Measurements from ENCODE around the gene SLC30A4. TPM values are rescaled to one million over a fixed set of nuclear protein-coding genes. Genes with fewer than 3 reads are reported as not detected.

Gene SLC30A4
- polyA plus RNA-seq, 1 of the 3 experiments (the other 2 are of a cell fraction), result 1.9 TPM

DNA sequence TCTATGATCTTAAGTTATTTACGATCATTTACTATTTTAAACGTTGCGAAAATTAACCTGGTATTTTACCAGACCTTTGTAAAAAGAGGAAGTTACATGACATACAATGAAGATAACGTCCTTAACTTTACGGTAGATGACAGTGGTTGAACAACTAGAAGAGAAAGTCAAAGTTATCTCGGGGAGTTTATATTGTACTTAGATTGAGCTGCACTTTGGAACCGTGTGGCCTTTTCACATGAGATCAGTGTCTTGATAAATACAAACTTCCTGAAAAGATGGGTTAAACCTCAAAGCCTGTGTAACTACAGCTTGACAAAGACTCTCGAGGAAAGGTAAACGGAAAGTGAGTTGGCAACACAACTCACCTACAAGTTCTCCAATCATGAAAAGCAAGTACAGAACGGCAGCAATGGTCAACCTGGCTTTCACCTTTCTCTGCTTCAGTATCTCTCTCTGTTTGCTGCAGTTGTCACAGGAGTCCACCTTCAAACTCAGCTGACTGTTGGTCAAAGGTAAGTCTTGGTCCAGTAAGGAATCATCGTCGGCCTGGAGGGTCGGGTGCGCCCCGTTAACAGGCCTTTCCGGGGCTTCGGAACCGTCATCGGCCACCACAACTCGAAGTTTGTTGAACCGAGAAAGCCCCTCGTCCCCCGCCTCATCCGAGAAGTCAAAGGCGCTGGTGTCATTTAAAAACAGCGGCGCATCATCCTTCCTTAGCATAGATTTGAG is 793 bp downstream of the SLC30A4 start:
- TF ChIP-seq PBX3 (IDR thresholded peaks at IDR 0.05) (no peak), GATA2 (CRISPR knock-in tag; IDR thresholded peaks at IDR 0.05) (no peak), RFX5 (IDR thresholded peaks at IDR 0.05; ENCODE audit: low read length) (no peak), TCF12 (IDR thresholded peaks at IDR 0.05) (no peak), YY1 (IDR thresholded peaks at IDR 0.05; ENCODE audit: low read depth) (no peak), NRF1 (IDR thresholded peaks at IDR 0.05; ENCODE audit: low read depth, low read length) (no peak), EP300 (IDR thresholded peaks at IDR 0.05; ENCODE audit: borderline replicate concordance in 1 of 2, low read depth in 1 of 2, low read length in 1 of 2) (no peak)
- TF ChIP-seq, protein P1, sequence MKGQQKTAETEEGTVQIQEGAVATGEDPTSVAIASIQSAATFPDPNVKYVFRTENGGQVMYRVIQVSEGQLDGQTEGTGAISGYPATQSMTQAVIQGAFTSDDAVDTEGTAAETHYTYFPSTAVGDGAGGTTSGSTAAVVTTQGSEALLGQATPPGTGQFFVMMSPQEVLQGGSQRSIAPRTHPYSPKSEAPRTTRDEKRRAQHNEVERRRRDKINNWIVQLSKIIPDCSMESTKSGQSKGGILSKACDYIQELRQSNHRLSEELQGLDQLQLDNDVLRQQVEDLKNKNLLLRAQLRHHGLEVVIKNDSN (IDR thresholded peaks at IDR 0.05; ENCODE audit: borderline replicate concordance, low read depth), result no peak
- H4K20me1 ChIP-seq (ENCODE audit: insufficient read depth), result no peaks in the 10 kb centered on the region
- peaks cover 3% of the 10 kb centered on the region; the same call in 1 of the 2 replicates for H3K79me2 ChIP-seq (ENCODE audit: insufficient read depth)
- H3K27ac ChIP-seq (ENCODE audit: low read depth in 2 of 2, low read length in 1 of 2), result peak overlapping the region in 1 of 2 experiments; percentile 0; a peak in 2 of 4 replicates
- no peaks in the 10 kb centered on the region for H3K9me3 ChIP-seq
- no peaks in the 10 kb centered on the region for H3K27me3 ChIP-seq (ENCODE audit: insufficient read depth)
- H3K4me2 ChIP-seq, result peak overlapping the region; percentile 76
- DNase-seq, result no peak
- H2AFZ ChIP-seq (ENCODE audit: low read depth), result peak overlapping the region; percentile 64
- ChIA-PET CTCF (interaction anchor here (0.7 to 1.7 kb wide), 6 partner anchors 9 to 92 kb away, joined by 3 to 8 read pairs (median 3); no protein-coding TSS in a partner anchor), POLR2A (no interaction called here)
- no peaks in the 10 kb centered on the region for H3K36me3 ChIP-seq (replicated peaks in 1 of 2; ENCODE audit: control insufficient read depth in 1 of 2, insufficient read depth in 2 of 2, low read length in 1 of 2)
- peak overlapping the region; percentile 64 for H3K9ac ChIP-seq
- H3K4me3 ChIP-seq (ENCODE audit: low read depth in 2 of 2, low read length in 1 of 2), result peak overlapping the region; percentile 64 to 76
- H3K9me2 ChIP-seq, result no peaks in the 10 kb centered on the region
- H3F3A ChIP-seq (replicated peaks; ENCODE audit: insufficient read depth), result peaks cover 2% of the 10 kb centered on the region
- 25% methylated on average over 25 of the region's 27 CpGs for WGBS (ENCODE audit: low lambda C conversion rate)
- H3K4me1 ChIP-seq (ENCODE audit: control insufficient read depth in 1 of 2, insufficient read depth in 2 of 2, low read depth in 1 of 2, low read length in 1 of 2), result peaks cover 3 to 6% of the 10 kb centered on the region in 2 experiments; a peak in 3 of 4 replicates

DNA sequence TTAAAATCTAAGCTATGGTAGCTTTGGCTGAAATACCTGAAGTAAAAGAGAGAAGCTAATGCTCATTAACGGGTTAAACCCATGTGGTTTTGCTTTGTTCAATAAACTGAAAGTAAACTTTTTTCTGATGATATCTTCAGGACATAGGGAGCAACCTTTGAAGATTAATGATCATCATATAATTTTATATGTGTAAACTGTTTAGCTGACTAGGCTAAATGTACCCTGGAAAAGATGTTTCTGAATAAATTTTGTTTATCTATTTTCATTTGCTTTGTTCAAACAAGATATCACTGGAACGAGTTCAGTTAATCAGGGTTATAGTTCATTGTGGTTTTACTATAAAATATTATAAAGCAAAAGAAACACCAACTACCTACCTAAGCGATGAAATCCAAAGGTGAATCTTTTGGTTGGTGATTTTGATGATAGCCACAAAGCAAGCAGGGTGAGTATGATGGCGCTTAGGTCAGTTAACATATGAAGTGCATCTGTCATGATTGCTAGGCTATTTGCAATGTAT is 11.7 kb downstream of the SLC30A4 start:
- CTCF ChIA-PET, result interaction anchor here (0.8 to 1.2 kb wide), 2 partner anchors 52 to 53 kb away, joined by 3 read pairs; no protein-coding TSS in a partner anchor
- peaks cover 6 to 19% of the 10 kb centered on the region in 2 experiments for H3K36me3 ChIP-seq (replicated peaks in 1 of 2; ENCODE audit: control insufficient read depth in 1 of 2, insufficient read depth in 2 of 2, low read length in 1 of 2)
- TF ChIP-seq ELF1 (IDR thresholded peaks at IDR 0.05) (no peak), SIN3A (IDR thresholded peaks at IDR 0.05; ENCODE audit: borderline replicate concordance, low read depth, low read length) (no peak), EP300 (IDR thresholded peaks at IDR 0.05; ENCODE audit: borderline replicate concordance in 1 of 2, low read depth in 1 of 2, low read length in 1 of 2) (no peak), CHD2 (IDR thresholded peaks at IDR 0.05; ENCODE audit: low read length, partially characterized antibody) (no peak), RAD21 (IDR thresholded peaks at IDR 0.05; ENCODE audit: low read length) (no peak), RCOR1 (IDR thresholded peaks at IDR 0.05; ENCODE audit: low read length) (no peak), TEAD4 (IDR thresholded peaks at IDR 0.05; ENCODE audit: borderline replicate concordance, insufficient read depth) (no peak), JUND (IDR thresholded peaks at IDR 0.05) (no peak), GATA2 (CRISPR knock-in tag; IDR thresholded peaks at IDR 0.05) (no peak), MEF2A (IDR thresholded peaks at IDR 0.05; ENCODE audit: borderline replicate concordance, low read depth) (no peak), RXRA (IDR thresholded peaks at IDR 0.05; ENCODE audit: borderline replicate concordance, low read depth) (no peak), FOXM1 (IDR thresholded peaks at IDR 0.05; ENCODE audit: low read depth) (no peak), YY1 (IDR thresholded peaks at IDR 0.05; ENCODE audit: low read depth) (no peak), FOXJ3 (CRISPR knock-in tag; IDR thresholded peaks at IDR 0.05) (no peak), SMC3 (IDR thresholded peaks at IDR 0.05; ENCODE audit: low read depth, low read length) (no peak)
- TF ChIP-seq, protein P2, sequence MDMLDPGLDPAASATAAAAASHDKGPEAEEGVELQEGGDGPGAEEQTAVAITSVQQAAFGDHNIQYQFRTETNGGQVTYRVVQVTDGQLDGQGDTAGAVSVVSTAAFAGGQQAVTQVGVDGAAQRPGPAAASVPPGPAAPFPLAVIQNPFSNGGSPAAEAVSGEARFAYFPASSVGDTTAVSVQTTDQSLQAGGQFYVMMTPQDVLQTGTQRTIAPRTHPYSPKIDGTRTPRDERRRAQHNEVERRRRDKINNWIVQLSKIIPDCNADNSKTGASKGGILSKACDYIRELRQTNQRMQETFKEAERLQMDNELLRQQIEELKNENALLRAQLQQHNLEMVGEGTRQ (IDR thresholded peaks at IDR 0.05; ENCODE audit: borderline replicate concordance, low read depth, low read length), result no peak
- TF ChIP-seq, protein P3, sequence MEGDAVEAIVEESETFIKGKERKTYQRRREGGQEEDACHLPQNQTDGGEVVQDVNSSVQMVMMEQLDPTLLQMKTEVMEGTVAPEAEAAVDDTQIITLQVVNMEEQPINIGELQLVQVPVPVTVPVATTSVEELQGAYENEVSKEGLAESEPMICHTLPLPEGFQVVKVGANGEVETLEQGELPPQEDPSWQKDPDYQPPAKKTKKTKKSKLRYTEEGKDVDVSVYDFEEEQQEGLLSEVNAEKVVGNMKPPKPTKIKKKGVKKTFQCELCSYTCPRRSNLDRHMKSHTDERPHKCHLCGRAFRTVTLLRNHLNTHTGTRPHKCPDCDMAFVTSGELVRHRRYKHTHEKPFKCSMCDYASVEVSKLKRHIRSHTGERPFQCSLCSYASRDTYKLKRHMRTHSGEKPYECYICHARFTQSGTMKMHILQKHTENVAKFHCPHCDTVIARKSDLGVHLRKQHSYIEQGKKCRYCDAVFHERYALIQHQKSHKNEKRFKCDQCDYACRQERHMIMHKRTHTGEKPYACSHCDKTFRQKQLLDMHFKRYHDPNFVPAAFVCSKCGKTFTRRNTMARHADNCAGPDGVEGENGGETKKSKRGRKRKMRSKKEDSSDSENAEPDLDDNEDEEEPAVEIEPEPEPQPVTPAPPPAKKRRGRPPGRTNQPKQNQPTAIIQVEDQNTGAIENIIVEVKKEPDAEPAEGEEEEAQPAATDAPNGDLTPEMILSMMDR (IDR thresholded peaks at IDR 0.05), result no peak

More for the DNA sequence above, 11.7 kb downstream of the SLC30A4 start:
- Histone ChIP-seq H3K9me2 (no peaks in the 10 kb centered on the region), H4K20me1 (ENCODE audit: insufficient read depth) (no peaks in the 10 kb centered on the region), H3K4me1 (ENCODE audit: control insufficient read depth in 1 of 2, insufficient read depth in 2 of 2, low read depth in 1 of 2, low read length in 1 of 2) (no peaks in the 10 kb centered on the region), H3K4me3 (ENCODE audit: low read depth in 2 of 2, low read length in 1 of 2) (no peak overlapping the region), H3K4me2 (no peak overlapping the region), H2AFZ (ENCODE audit: low read depth) (no peak overlapping the region), H3K9me3 (no peaks in the 10 kb centered on the region), H3K27me3 (ENCODE audit: insufficient read depth) (no peaks in the 10 kb centered on the region), H3F3A (replicated peaks; ENCODE audit: insufficient read depth) (no peaks in the 10 kb centered on the region), H3K79me2 (ENCODE audit: insufficient read depth) (no peaks in the 10 kb centered on the region), H3K9ac (no peak overlapping the region), H3K27ac (ENCODE audit: low read depth in 2 of 2, low read length in 1 of 2) (no peak overlapping the region)
- DNase-seq, result no peak
- 93% methylated on average over 4 of the region's 4 CpGs for WGBS (ENCODE audit: low lambda C conversion rate)
- POLR2A ChIA-PET, result interaction anchor here (0.8 kb wide), 1 partner anchor 76 kb away, joined by 3 read pairs; the partner anchor contains the start of gene BLOC1S6
